Cerebellar cortex (tissue), 1 donor: ENCODE results near the gene TNPO3.
"Not testable (repeated sequence)": the region's sequence is repeated elsewhere in the genome, so short reads cannot be mapped to it uniquely, and the experiment has no call there.

Source experiments
- DNase-seq: peaks from one replicate; pipeline ENCODE4 v3.0.0-alpha.2; 2015; ENCODE audit warnings: low spot score

Gene TNPO3

GRCh38 chr7:129014501-129015101 is 40.3 kb downstream of the TNPO3 start:
- no peak for DNase-seq

- DNase-seq: no peak
Measured at GRCh38 chr7:129013048-129013724, 41.7 kb downstream of the TNPO3 start.

GRCh38 chr7:129012641-129013040 is 42.3 kb downstream of the TNPO3 start:
- no peak for DNase-seq

GRCh38 chr7:129010075-129010474 is 44.8 kb downstream of the TNPO3 start:
- no peak for DNase-seq

- DNase-seq: no peak
Measured at GRCh38 chr7:129009437-129009836, 45.5 kb downstream of the TNPO3 start.

- DNase-seq: no peak
Measured at GRCh38 chr7:129008645-129009414, 46.1 kb downstream of the TNPO3 start.

DNA sequence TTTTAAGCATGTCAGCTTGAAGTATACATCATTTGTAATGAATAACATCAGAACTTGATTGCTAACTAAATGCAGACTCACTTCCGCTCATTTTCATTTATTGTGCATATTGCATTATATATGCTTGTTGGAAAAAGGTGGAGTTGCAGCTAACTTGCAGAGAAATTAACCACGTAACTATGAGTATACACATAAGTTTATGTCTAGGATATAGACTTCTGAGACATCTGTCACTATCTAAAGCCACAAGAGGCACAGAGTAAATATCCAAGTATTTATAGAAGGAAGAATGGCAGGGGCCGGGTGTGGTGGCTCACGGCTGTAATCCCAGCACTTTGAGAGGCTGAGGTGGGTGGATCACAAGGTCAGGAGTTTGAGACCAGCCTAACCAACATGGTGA is 47.3 kb downstream of the TNPO3 start:
- DNase-seq: no peak

DNA sequence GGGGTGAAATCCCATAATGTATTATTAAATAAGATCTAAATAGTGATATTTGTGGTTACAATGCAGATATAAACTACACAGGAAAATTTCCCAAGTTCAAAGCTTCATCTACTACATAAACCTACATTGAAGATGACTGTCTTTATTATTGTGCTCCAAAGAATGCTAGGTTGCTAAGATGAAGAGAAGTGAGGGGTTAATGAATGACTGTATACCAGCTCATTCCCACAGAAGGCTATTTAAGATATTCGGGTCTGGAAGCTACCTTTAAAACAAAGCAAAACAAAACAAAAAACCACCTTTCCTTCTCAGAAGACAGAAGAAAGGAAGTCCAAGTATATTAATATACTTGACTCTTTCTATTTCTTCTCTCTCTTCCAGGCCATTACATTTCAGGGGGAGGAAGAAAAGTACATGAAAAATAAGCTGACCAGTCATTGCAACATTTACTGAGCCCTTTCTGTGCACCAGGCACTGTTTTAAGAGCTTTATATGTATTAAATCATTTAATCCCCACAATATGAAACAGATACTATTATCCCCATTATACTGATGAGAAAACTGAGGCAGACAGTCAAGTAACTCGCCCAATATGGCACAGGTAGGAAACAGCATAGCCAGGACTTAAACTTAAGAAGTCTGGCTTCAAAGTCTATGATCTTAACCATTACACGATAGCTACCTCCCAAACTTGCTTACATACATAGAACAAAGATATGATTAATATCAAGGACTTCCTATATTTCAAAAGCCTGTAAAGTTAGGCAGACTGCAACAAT is 48.1 kb downstream of the TNPO3 start:
- DNase-seq: no peak

GRCh38 chr7:129005186-129005585 is 49.7 kb downstream of the TNPO3 start:
- DNase-seq: no peak

- DNase-seq: no peak
Measured at GRCh38 chr7:128997181-128997580, 57.7 kb downstream of the TNPO3 start.

DNA sequence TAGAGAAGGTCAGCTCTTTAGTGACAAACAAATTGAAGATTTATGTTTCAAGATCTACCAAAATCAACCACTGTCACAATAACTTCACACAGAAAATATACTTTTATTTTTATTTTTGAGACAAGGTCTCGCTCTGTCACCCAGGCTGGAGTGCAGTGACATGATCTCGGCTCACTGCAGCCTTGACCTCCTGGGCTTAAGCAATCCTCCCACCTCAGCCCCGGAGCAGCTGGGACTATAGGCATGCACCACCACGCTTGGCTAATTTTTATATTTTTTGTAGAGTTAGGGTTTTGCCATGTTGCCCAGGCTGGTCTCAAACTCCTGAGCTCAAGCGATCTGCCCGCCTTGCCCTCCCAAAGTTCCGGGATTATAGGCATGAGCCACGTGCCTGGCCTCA is 60.4 kb downstream of the TNPO3 start:
- not testable (repeated sequence) for DNase-seq

GRCh38 chr7:128993419-128993818 is 61.5 kb downstream of the TNPO3 start:
- no peak for DNase-seq

DNA sequence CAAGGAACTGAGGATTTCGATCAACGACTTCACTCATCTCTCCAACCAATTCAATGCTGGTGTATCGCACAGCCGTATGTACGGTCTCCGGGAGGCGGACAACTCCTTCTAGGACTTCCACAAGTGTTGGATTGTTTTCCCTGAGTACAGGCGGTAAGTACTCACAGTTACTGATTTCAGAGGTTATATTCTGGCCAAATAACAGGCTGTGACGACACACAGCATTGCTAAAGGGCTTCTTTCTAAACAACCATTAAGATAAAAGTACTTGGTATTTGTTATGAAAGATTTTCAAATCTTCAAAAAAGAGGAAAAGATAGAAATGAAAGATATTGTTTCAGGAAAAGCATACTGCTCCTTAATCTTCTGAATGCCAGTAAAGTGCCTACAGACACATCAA is 65.0 kb downstream of the TNPO3 start:
- no peak for DNase-seq

DNA sequence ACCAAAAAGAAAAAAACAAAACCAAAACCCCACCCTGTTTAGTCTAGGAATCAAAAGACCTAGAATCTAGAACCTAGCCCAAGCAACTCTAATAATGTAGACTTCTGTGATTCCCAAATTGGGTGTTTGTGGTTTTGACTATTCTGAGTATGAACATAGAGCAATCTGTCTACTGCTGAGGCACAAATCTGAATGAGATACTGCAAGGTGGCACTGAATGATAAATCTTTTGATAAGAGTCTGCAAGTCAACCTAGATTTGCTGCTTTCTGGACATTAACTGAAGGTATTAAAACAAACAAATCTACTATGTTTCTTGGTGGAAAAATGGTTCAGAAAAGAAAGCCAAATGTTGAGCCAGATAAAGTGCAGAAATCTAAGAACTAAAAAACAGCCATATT is 66.5 kb downstream of the TNPO3 start:
- DNase-seq: no peak

DNA sequence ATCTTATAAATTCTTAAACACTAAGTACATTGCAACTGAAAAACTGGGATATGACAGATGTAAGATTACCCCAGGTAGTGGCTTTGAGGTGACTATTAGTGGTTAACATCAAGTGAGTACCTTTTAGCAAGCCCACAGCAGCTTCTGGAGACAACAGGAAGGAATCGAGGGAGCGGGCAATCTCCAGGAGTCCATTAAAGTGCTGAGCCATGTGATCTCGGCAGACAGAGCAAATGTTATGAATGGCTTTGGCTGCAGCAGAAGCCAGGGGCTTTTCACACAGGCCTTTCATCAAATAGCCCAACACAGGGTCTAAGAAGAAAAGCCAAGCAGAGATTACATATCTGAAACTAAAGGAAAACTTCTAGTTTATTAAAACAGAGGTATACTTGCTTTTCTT is 68.3 kb downstream of the TNPO3 start:
- DNase-seq: no peak

- DNase-seq: no peak
Measured at GRCh38 chr7:128985660-128986059, 69.3 kb downstream of the TNPO3 start.

DNA sequence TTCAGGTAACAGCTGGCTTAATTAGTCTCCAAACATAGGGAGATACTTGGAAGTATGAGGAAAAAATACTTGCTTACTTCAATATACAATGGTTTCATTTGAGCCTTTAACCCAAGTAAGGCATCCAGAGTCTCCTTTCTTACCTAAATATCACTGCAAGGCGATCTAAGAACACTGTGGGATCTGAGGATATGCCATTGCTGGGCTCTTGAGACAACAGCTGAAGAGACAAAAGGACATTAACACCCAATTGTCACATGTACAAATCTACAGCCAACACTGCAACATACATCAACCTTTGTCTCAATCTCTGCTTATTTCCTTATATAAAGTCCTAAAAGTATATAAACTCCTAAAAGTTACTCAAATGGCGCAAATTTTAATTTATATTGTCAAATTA is 72.8 kb downstream of the TNPO3 start:
- no peak for DNase-seq

GRCh38 chr7:128974241-128974934 is 80.5 kb downstream of the TNPO3 start:
- no peak for DNase-seq

DNA sequence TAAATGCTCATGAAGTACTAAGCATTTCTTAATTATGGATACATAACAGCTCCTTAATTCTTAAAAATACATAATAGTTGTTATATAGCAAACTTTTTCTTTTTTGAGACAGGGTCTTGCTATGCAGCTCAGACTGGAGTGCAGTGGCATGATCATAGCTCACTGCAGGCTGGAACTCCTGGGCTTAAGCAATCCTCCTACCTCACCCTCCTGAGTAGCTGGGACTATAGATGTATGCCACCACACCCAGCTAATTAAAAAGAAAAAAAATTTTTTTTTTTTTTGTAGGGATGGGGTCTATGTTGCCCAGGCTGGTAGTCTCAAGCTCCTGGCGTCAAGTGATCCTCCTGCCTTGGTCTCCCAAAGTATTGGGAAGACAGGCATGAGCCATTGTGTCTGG is 86.3 kb downstream of the TNPO3 start:
- DNase-seq: no peak

DNA sequence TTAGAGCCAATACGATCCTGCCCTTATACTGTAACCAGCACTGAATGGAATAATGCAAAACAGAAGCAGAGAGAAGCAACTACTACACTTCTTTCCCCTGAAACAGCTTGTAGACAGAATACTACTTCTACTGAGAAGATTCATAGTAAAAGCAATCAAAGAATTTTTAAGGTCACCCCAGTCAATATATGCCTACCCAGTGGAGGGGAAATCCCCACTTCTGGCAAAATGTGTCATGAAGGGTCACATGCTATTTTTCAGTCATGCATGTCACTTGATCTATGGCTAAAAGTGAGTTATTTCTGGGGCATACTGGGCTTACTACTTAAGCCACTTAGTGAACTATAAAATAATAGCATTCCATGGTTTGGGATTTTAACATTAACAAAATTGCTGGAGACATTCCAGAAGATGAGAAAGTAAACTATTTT is 91.6 kb downstream of the TNPO3 start:
- no peak for DNase-seq

DNA sequence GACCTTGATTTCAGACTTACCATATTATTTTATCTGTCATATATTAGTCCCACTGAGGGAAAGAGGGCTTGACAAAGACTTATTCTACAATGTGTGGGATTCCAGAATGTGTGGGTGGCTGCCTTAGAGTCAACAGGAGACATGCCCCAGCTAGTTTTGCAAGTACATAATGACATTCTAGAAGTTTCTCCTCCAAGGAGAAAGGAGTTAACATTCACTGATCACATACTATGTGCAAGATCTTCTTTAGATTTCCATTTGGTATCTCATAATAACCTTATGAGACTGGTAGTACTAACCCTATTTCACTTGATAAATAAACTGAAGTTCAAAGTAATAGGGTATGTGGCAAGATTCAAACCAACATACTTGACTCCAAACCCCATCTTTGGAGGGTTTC is 92.0 kb downstream of the TNPO3 start:
- DNase-seq: no peak
